Left kidney (tissue), 8 donors: Measurements from ENCODE around the gene HES2. TPM values are rescaled to one million over a fixed set of nuclear protein-coding genes. Genes with fewer than 3 reads are reported as not detected.
"Not testable (repeated sequence)": the region's sequence is repeated elsewhere in the genome, so short reads cannot be mapped to it uniquely, and the experiment has no call there.

Source experiments
- DNase-seq: peaks from one replicate; pipeline ENCODE4 v3.0.0-alpha.2; 2013
- long read RNA-seq, 8 donors: transcript quantifications; one replicate each; lab custom pipeline, GENCODE V29; 2026
- polyA plus RNA-seq: library from polyadenylated mRNA; unstranded; fragments of 120-200 nt; gene quantifications from one replicate; pipeline ENCODE4 v1.2.1, GENCODE V29; 2013; ENCODE audit not compliant: insufficient read length

HES2 gene, protein sequence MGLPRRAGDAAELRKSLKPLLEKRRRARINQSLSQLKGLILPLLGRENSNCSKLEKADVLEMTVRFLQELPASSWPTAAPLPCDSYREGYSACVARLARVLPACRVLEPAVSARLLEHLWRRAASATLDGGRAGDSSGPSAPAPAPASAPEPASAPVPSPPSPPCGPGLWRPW
- polyA plus RNA-seq = 0.78 TPM
- long read RNA-seq, donor 1 = 0 reads
- long read RNA-seq, donor 2 = 0 reads
- long read RNA-seq, donor 3 = 0 reads
- long read RNA-seq, donor 4 = 0 reads
- long read RNA-seq, donor 5 = 0 reads
- long read RNA-seq, donor 6 = 0 reads
- long read RNA-seq, donor 7 = 0 reads
- long read RNA-seq, donor 8 = 0 reads

DNA sequence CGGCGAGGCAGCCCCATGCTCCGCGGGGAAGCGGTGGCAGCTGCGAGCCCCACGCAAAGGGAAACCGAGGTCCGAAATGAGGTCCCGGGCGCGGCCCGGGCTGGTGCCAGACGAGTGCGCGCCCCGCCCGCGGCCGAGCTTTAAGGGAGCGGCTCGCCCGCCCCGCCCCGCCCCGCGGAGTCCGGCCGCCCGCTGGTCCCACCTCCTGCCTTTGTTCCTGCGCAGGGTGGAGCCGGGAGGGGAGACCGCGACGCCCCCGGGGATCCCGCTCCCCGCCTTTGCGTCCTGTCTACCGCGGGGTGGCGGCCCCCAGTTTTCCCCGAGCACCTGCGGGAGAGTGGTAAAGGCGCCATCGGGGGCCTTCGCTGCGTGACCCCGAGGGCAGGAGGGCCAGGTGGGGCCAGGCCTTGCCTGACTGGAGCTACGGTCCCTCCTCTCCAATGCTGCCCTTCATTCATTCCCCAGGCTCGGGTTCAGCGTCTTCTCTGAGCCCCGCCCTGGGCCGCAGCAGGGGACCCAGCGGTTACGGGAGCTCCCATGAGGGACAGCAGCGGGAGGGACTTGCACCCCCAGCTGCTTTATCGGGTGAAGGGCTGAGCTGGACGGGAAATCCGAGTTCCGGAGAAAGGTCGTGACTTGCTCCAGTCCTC is at the start of gene HES2:
Gene HES2, minus strand, starts transcription at position 116 of the 650 bp plus-strand sequence. Its CDS starts 99 bp downstream, at position 17.
- no peak for DNase-seq

DNA sequence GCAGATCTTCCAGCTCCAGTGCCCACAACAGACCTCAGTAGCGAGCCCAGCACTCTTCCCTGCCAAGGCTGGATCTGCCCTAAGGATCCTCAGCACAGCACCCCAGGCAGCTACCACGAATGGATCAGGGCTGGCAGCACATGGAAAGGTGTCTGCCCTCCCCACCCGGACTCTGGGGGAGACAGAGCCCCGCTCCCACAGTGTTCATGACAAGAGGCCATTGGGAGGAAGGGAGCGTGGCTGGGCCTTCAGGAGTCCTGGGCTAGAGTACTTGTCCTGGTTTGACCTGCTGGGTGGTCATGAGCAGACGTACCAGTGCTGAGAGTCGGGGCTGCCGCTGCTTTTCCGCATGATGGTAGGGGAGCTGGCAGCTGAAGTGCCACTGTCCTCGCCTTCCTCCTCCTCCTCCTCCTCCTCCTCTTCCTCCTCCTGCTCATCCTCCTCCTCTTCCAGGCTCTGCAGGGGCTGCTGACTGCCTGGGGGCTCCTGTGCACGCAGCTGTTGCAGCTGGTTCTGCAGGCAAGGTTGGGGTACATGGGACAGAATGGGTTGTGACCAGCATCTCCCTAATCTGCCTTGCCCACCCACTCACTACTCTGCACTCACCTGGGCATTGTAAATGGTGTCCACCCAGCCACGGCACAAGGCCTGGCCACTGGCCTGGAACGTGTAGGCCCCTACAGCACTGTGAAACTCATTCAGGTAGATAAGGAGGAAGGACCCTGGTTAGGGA is 49.2 kb upstream of the HES2 start:
- no peak for DNase-seq

DNA sequence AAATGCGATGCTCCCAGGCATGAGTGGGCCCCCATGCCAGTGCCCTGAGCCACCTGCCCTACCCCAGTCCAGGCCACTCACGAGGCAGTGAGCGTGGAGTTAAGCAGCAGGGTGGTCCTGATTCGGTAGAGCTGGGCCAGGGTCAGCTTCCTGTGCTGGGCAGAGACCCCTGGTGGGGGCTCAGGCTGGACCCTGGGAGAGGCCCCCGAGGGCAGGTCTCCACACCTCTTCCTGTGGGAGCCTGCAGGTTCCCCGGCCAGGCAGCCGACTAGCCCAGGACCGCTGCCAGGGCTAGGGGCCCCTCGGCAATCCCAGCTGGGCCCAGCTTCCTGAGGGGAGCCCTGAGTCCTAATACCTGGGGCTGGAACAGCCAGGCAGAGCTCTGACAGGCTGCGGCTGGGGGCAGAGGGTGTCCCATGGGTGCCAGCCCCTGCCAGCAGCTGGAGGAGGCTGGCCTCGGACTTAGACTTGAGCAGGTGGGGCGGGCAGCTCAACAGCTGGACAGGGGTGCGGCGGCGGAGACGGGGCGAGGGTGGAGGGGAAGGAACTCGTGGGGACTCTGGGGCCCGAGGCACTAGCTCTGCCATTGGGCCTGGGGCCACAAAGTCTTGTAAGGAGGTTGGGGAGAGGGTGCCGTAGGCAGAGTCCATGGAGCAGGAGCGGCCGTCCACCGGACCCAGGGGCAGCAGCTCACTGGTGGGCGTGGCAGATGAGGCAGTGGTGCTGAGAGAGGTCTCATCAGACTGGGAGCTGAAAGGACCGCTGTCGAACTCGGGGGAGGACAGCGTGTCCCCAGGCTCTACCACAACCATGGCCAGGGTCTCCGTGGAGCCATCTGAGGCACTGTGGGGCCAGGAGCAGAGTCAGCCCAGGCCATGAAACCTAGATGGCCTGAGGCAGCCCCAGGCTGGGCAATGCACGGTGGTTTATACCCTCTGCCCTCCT is 48.3 kb upstream of the HES2 start:
- no peak for DNase-seq

DNA sequence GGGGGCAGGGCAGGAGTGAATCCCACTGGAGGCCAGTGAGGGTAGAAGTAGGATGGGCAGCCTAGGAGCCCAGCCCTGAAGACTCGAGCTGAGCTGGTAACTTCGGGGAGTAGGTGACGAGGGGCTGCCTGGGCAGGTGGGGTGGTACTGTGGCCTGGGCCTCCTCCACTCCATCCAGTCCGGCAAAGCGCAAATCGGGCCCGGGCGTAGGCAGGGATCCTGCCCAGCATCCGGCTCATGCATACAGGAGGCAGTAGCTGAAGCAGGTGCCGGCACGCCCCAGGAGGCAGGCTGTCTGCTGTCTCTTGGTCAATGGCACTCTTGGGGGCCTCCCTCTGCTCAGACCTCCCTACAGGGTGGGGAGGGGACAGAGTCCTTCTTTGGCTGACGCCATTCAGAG is 47.5 kb upstream of the HES2 start:
- no peak for DNase-seq

DNA sequence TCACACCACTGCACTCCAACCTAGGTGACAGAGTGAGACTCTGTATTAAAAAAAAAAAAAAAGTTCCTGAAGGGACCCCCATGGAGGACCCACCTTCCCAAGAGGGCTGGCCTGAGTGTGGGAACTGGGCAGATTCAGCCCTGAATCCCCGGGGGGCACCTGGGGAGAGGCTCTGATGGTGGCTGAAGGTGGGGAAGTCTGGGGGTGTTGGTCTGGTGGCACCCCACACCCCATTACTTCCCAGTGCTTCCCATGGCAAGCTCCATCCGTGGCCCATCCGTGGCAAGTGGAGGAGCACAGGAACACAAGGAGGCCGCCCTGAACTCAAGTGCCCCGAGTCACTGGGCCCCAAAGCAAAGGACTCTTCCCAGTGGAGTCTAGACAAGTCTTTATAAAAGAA is 47.0 kb upstream of the HES2 start:
- no peak for DNase-seq

DNA sequence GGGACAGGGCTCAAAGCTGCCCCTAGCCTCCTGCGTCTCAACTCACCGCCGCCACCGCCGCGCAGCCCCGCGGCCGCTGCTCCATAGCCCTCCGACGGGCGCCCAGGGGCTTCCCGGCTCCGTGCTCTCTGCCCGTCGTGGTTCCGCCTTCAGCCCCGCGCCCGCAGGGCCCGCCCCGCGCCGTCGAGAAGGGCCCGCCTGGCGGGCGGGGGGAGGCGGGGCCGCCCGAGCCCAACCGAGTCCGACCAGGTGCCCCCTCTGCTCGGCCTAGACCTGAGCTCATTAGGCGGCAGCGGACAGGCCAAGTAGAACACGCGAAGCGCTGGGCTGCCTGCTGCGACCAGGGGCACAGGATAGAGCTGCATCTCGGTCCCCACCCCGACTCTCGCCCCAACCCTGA is 46.3 kb upstream of the HES2 start, which contains the start of gene TNFRSF25:
Gene TNFRSF25, minus strand, starts transcription at position 151 of the 400 bp plus-strand sequence. Its CDS starts 66 bp downstream, at position 85.
- DNase-seq = no peak

DNA sequence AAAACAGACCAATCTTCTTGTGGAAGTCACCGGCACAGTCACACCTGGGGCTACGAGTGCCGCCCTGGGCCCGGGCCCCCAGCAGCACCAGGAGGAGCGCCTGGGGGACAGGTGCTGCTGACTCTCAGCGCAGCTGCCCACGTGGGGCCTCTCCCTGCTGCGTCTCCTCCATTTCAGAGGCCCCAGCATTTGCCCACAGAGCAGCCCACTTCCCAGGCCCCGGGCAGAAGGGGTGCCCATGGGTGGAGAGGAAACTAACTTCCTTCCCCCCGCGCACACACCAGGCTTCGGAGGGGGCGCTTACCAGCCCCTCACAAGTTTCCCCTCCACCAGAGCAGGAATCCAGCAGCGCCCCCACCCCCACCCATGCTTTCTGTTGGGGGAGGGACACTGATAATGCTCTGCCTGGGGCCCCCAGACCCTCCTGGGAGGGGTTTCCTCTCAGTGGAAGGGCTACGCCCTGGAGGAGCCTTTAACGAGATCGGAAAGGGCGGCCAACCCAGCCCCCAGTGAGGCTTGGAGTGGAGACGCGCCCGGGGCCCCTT is 45.8 kb upstream of the HES2 start:
- DNase-seq = no peak

DNA sequence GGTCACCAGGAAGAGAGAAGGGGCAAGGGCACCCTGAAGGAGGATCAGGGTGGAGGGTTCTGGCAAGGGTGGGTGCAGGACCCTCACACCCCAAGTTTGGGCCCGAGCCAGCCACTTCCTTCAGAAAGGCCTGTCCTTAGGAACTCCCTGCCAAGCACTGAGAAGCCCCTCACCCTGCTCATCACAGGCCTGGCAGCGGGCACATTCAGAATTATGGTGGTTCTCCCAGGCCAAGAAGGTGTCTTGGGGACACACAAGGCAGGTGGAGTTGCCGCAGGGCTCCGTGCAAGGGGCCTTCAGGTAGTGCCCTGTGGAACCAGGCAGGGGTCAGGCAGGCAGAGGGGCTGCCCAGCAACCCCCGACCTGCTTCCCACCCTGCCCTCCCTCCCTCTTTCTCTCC is 45.2 kb upstream of the HES2 start:
- no peak for DNase-seq

DNA sequence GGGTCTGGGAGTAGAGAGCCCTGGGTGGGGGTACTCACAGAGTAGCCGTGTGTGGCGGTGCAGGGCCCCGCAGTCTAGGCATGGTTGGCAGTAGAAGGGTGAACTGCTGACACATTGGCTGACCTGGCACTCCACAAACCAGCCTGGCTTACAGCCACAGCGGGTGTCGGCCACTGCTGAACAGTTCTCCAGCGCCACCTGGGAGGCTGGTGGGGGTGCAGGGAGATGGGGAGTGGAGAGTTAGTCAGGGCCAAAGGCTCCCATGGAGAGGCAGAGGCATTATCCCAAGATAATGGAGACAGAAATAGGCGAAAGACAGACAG is 44.8 kb upstream of the HES2 start:
- DNase-seq = no peak

DNA sequence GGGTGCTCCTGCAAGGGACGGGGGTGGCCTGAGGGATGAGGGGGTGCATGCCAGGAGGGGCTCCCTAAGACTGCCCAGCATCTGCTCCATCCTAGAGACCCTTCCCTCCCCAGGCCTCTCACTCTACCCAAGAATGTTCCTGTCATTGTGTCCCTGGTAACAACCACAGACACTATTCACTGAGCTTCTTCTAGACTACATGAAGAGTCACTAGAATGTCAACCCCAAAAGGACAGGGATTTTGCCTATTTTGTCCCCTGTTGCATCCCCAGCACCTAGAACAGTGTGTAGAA is 43.3 kb upstream of the HES2 start:
- no peak for DNase-seq

DNA sequence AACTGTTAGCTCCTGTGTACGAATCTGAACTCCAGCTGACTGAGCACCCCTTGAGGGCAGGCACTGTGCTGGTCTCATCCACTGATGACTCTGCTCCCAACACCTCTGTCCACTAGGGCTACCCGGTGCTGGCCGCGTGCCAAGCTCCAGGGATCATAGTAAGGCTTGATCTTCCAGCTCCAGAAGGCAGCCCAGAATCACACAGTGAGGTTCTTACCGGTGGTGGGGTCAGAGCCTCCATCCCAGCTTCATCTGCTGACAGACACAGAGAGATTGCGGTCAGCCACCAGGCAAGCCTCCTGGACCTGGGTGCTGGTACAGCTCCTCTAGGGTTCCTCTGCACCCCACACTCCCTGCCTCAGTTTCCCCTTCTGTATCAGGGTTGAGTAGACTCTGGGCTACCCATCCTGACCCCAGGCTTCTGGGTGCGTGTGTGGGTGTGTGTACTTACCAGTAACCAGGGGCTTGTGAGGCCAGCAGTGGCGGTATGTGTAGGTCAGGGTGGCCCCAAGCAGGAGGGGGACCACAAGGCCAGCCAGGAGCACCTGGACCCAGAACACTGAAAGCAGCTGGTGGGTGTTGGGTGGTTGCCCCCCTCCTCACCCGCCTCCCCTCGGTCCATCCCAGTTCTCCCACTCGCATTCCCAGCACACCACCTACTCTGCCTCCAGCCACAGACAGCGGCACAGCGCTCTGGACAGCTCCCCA is 42.8 kb upstream of the HES2 start:
- no peak for DNase-seq

DNA sequence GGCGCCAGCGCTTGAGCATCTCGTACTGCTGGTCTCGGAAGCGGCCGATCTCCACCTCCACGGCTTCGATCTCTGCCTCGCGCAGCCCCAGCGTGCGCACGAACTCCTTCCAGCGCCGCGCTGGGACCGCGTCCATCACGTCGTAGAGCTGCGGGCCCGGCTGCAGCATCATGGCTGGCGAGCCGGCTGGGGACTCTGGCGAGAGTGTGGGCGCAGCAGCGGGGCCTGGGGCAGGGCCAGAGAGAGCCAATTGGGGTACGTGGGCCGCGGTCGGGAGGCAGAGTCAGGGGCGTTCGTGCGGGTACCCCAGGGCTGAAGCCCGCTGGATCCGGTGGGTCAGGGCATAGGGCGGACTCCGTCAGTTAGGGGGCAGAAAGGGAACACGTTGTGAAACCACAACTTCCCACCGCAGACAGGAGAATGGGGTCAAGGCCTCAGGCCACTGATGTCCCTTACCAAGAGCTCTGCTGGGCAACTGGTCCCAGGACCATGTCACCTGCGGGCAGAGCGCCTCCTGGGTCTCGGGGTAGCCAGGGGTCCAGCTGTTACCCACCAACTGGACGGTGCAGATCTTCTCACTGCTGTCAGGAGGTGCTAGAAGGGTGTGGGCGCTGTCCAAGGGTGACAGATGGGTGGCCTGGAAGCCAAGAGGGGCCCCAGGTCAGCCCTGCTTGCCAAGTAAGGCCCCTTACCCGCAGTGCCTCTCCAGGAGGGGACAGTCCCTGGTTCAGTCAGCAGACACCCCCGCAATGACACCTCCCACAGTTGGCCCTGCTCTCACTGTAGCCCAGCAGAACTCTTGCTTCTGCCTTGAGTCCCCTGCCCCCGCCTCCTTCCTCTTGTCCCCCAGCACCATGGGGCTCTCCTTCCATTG is 42.1 kb upstream of the HES2 start:
- no peak for DNase-seq

DNA sequence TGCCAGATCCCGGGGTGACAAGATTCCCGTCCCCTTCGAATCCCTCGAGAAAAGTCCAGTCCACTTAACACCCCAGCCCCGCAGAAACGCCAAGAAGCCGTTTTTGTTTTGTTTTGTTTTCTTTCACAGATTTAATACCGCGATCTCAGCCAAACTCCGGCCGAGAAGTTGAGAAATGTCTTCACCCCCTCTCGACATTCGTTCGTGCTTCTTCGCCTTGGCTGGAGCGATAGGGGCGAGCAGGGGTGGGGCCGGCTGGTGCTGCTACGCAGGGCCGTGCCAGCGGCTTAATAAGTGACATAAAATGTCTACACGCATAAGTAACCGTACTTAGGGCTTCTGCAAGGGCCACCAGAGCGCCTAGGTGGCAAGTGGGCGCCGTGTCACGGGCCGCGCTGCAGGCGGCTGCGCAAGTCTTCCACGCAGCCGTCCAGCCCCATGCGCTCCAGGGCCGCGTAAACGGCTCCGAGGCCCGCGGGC is 41.4 kb upstream of the HES2 start:
- DNase-seq = no peak

DNA sequence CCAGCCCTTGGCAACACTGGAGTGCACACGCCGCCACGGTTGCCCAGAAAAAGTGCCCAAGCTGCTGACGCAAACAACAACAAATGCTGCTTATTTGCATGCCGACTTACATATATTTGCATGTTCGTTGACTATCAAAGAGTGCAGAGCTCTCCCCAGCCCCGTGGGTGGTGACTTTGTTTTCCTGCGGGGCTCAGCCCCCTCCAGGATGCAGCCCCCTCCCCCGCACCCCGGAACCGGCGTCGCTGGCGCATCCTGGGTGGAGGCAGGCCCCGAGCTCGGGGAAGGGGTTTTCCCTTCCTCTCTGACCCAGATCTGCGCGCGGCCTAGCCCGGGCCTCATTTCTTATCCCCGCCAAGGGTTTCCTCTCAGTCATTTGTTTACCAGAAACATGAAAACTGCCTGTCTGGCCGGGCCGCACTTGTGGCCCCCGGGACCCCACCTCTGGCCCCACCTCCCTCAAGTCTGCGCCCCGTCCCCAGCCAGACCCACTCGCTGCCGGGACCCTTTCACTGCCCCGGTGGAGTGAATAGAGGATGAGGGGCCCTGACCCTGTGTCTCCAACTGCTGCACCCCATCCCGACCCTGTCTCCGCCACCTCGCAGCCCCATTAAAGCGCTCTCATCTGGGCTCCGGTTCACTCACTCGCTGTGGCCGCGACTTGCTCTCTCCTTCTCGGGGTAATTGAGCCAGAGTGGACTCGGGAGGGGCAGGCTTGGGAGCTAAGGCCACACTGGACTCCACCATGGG is 40.8 kb upstream of the HES2 start:
- DNase-seq = no peak

DNA sequence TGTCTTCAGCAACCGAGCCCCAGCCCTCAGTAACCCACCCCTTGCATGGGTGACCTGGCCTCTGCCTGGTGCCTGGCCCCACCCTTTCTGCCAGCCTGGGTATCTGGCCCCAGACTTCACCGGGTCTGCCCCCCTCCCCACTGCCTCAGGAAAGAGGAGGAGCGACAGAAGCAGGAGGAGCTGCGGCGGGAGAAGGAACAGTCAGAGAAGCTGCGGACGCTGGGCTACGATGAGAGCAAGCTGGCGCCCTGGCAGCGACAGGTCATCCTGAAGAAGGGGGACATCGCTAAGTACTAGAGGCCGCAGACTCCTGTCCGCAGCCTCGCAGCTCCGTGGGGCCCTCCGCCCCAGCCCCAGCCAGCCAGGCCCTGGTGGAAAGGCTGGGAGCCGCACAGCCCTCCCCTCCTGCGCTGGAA is 40.1 kb upstream of the HES2 start:
- DNase-seq = no peak

DNA sequence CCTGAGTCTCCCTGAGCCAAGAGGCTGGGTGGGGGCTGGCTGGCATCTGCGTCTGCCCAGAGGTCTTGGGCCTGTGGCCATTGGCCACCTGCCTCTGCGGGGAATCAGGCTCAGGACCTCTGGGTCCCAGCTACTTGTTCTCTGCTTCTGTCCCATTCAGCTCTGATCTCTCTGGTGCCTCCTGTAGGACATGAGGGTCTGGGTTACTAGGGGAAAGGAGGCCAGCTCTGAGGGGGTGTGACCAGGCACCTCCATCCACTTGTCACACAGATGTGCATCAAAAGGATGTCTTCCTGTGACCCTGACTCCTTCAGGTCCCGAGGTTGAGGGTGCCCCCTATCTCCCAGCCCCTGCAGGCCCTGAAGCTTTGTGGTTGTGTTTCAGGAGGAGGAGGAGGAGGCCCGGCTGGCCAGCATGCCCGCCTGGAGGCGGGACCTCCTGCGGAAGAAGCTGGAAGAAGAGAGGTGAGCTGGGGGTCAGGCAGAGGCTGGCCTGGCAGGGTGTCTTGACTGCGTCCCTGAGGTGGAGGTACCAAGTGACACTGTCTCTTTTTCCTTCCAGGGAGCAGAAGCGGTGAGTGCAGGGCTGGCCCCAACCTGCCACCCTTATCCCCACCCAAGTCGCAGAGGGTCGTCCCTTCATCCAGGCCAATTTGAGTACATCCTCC is 37.2 kb upstream of the HES2 start:
- DNase-seq = no peak

DNA sequence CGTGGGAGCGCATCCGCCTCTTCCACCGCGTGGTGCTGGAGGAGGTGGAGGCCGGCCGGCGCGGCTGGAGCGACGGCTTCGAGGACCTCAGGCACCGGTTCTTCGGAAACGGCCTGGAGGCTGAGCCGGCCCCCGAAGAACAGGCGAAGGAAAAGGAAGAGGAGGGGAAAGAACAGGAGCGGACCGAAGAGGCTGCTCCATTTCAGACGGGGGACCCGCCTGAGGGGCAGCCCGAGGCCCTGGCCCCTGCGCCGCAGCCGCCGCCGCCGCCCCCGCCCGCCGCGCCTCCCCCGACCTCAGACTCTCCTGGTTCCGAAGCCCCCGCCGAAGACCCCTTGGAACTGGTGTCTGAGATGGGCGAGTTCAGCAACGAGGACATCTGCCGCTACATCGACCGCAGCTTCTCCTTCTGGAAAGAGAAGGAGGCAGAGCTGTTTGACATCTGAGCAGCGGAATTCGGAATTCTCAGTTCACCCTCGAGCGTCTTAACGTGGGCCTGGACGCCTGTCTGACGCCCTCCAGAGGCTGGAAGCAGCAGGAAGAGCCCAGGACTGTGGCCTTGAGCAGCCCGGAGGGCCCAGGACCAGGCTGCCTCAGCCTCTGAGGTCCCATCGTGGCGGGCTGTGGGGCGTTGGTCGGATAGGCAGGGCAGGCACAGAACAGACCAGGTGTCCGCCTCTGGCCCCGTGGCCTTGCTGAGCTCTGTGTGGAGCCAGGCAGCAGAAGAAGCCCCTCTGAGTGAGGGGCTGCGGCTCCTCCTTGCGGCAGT is 36.2 kb upstream of the HES2 start:
- not testable (repeated sequence) for DNase-seq
